HG02571 (cell line): Measurements from ENCODE around the gene LYPD3.

Source experiments
- ATAC-seq: cut with Tn5 transposase; IDR thresholded peaks from one replicate; pipeline ENCODE4 v1.9.1; 2021; ENCODE audit warnings: mild to moderate bottlenecking, moderate library complexity; ENCODE audit not compliant: unreplicated experiment

LYPD3 gene

GRCh38 chr19:43435775-43436174 lies 29.6 kb downstream of the LYPD3 start:
- ATAC-seq, result no peak

- ATAC-seq, result no peak
Observed at GRCh38 chr19:43433689-43434088, 31.7 kb downstream of the LYPD3 start.

GRCh38 chr19:43433358-43433673 lies 32.1 kb downstream of the LYPD3 start:
- no peak for ATAC-seq

- no peak for ATAC-seq
Observed at GRCh38 chr19:43430976-43431375, 34.4 kb downstream of the LYPD3 start.

- no peak for ATAC-seq
Observed at GRCh38 chr19:43430142-43430710, 35.2 kb downstream of the LYPD3 start.

- no peak for ATAC-seq
Observed at GRCh38 chr19:43429395-43429794, 36.0 kb downstream of the LYPD3 start.

- no peak for ATAC-seq
Observed at GRCh38 chr19:43425567-43426392, 39.6 kb downstream of the LYPD3 start.

GRCh38 chr19:43423779-43424178 lies 41.6 kb downstream of the LYPD3 start:
- ATAC-seq, result no peak

- ATAC-seq, result no peak
Observed at GRCh38 chr19:43422689-43423066, 42.7 kb downstream of the LYPD3 start.

GRCh38 chr19:43422000-43422688 lies 43.3 kb downstream of the LYPD3 start:
- no peak for ATAC-seq

GRCh38 chr19:43420954-43421353 lies 44.5 kb downstream of the LYPD3 start:
- ATAC-seq, result no peak

GRCh38 chr19:43416951-43417623 lies 48.3 kb downstream of the LYPD3 start:
- no peak for ATAC-seq

GRCh38 chr19:43414554-43414953 lies 50.9 kb downstream of the LYPD3 start, which contains the start of gene TEX101:
Gene TEX101, plus strand, starts transcription at chr19:43414890. Its CDS starts 1,030 bp downstream, at chr19:43415920.
- no peak for ATAC-seq

GRCh38 chr19:43412441-43412840 lies 53.0 kb downstream of the LYPD3 start:
- no peak for ATAC-seq
